ENCODE data around the gene NAB2.

DNA sequence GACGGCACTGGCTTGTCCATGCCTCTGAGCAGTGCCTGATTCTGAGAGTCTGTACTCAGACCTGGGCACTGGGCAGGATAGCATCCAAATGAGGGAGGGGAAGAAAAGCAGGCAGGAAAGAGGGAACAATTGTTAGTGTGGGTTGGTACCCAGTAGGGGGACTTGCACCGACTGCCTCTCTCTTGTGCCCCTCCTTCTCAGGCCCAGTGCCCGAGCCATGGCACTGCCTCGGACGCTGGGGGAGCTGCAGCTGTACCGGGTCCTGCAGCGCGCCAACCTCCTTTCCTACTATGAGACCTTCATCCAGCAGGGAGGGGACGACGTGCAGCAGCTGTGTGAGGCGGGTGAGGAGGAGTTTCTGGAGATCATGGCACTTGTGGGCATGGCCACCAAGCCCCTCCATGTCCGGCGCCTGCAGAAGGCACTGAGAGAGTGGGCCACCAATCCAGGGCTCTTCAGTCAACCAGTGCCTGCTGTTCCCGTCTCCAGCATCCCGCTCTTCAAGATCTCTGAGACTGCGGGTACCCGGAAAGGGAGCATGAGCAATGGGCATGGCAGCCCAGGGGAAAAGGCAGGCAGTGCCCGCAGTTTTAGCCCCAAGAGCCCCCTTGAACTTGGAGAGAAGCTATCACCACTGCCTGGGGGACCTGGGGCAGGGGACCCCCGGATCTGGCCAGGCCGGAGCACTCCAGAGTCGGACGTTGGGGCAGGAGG is 2.2 kb downstream of the NAB2 start:
- TF ChIP-seq, protein P1, sequence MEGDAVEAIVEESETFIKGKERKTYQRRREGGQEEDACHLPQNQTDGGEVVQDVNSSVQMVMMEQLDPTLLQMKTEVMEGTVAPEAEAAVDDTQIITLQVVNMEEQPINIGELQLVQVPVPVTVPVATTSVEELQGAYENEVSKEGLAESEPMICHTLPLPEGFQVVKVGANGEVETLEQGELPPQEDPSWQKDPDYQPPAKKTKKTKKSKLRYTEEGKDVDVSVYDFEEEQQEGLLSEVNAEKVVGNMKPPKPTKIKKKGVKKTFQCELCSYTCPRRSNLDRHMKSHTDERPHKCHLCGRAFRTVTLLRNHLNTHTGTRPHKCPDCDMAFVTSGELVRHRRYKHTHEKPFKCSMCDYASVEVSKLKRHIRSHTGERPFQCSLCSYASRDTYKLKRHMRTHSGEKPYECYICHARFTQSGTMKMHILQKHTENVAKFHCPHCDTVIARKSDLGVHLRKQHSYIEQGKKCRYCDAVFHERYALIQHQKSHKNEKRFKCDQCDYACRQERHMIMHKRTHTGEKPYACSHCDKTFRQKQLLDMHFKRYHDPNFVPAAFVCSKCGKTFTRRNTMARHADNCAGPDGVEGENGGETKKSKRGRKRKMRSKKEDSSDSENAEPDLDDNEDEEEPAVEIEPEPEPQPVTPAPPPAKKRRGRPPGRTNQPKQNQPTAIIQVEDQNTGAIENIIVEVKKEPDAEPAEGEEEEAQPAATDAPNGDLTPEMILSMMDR (IDR thresholded peaks at IDR 0.05; ENCODE audit: extremely low read depth in 1 of 2, insufficient read depth in 1 of 2, low read depth in 1 of 2, low read length in 2 of 2) = peak in 1 of 2 donors; percentile 22
- TF ChIP-seq POLR2AphosphoS5 (IDR thresholded peaks at IDR 0.05; ENCODE audit: insufficient read depth, low read depth, low read length) (no peak), POLR2A (IDR thresholded peaks at IDR 0.05; ENCODE audit: low read depth, low read length) (no peak)

All from endothelial cell of umbilical vein (primary cell).